Spinal cord (tissue), 10 donors: ENCODE measurements around the gene C6orf120. TPM values are rescaled to one million over a fixed set of nuclear protein-coding genes. Genes with fewer than 3 reads are reported as not detected.

Experiments used
- DNase-seq, 6 donors: peaks; one replicate each; pipeline versions ENCODE4 v3.0.0 to v3.0.0-alpha.2; 2013 to 2015; ENCODE audit warnings: low spot score in 6 of 6, low read depth in 4 of 6
- H3K27ac ChIP-seq: one replicate; pipeline ENCODE4 v1.5.1; 2013; ENCODE audit warnings: low read depth, low read length, control low read depth
- H3K27me3 ChIP-seq: one replicate; pipeline ENCODE4 v1.6.1; 2013; ENCODE audit warnings: low read length; ENCODE audit not compliant: control insufficient read depth, insufficient read depth
- H3K36me3 ChIP-seq: one replicate; pipeline ENCODE4 v1.6.1; 2013; ENCODE audit warnings: low read length; ENCODE audit not compliant: control insufficient read depth, insufficient read depth
- H3K4me1 ChIP-seq: one replicate; pipeline ENCODE4 v1.6.1; 2013; ENCODE audit warnings: low read length; ENCODE audit not compliant: control insufficient read depth, insufficient read depth
- H3K4me3 ChIP-seq: one replicate; pipeline ENCODE4 v1.5.1; 2013; ENCODE audit warnings: low read depth, low read length, control low read depth
- H3K9me3 ChIP-seq: one replicate; pipeline ENCODE4 v1.6.1; 2013; ENCODE audit warnings: low read length; ENCODE audit not compliant: control insufficient read depth, insufficient read depth
- WGBS: methylation state at CpG from one replicate; pipeline ENCODE4 v1.1.5; 2013; ENCODE audit warnings: missing lambda C conversion rate; ENCODE audit not compliant: insufficient coverage; 5-methylcytosine and 5-hydroxymethylcytosine counted together
- polyA plus RNA-seq, 2 donors: library from polyadenylated mRNA; unstranded; fragments of 120-200 nt; gene quantifications; one replicate each; pipeline ENCODE4 v1.2.1, GENCODE V29; 2013; ENCODE audit not compliant: insufficient read length in 2 of 2
- total RNA-seq, 2 donors: library from RNA; depleted of rRNA in 1 of 2; stranded (reverse); fragments of 120-200 nt in 1 of 2; fragments of >200 nt in 1 of 2; gene quantifications; one replicate each; pipeline versions ENCODE4 v1.2.3 to v1.2.4, GENCODE V29; 2013 to 2014
- donor health status: healthy.

The C6orf120 gene
- total and polyA plus RNA-seq, 4 donors: 23.6 to 37.6 (median 30.7) TPM

DNA sequence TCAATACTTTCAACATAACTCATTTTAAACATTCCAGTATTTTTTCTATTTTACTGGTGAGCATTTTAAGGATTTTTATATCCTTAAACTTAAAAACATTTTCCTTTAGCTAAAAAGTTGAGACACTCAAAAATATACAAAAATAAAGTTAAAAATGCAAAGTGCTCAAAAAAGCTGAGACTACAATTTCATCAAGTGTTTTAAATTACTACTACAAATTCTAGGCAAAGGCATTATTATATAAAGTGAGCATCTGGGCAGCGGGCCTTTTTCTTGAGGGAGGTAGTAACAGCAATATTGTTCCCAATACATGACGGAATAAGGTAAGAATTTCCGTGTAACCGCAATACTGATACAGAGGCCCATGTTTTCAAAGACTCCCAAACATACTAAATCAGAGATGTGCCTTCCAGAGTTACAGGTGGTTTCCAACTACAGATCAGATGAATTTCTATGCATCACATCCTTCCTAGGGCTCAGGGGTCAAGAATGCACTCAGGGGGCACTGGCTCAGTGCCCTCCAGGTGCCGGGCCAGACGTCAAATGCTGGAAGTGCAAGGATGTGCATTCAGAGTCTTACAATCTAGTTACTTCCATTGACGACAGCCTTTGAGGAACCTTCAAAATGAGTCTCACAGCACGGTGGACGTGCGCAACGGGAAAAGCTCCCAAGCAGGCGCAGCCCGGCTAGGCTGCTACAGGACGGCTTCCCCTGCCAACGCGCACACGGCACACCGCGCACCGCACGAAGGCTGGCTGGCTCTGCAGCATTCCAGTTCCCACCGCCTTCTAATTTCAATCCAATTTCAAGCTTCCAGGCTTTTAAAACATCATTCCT is 20.7 kb downstream of the C6orf120 start:
- Histone ChIP-seq H3K4me3 (peak overlapping the region; percentile 80), H3K27me3 (no peaks in the 10 kb centered on the region), H3K4me1 (peaks cover 16% of the 10 kb centered on the region), H3K9me3 (no peaks in the 10 kb centered on the region), H3K36me3 (no peaks in the 10 kb centered on the region), H3K27ac (peak overlapping the region; percentile 85)
- WGBS: under 1% methylated on average over 18 of the region's 22 CpGs
- peak in 3 of 6 donors; percentile 28 to 58 (median 41) for DNase-seq

DNA sequence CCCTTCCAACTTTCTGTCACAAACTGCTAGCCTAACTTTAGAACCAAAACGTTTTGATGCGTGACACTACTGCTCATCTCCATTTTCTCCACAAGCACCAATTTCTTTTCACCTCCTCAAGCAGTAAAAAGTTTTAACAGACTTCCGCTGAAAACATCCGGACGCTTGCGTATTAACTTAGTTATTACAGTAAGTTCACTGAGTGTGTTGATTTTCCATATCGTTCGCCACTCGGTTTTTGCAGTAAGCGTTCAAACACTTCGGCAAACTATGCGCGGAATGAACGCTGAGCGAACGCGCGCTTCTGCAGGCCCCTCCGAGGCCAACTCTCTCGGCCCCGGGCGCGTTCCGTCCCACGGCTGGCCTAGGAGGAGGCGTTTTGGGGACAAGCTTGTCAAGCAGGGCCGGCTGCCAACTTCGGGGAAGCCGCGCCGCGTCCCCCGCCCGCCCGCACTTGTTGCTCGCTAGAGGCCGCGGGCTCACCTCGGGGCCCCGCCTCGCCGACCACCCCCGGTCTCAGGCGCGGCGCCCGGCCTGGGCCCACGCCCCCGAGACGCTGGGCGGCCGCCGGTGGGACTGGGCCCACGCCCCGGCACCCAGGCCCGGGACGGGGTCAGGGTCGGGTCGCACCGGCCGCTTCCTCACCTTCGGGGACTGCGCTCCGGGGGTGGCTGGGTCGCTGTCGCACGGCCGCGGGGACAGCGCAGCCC is 21.4 kb downstream of the C6orf120 start:
- Histone ChIP-seq H3K4me3 (peak overlapping the region; percentile 80), H3K36me3 (no peaks in the 10 kb centered on the region), H3K27ac (peak overlapping the region; percentile 85), H3K9me3 (no peaks in the 10 kb centered on the region), H3K27me3 (no peaks in the 10 kb centered on the region), H3K4me1 (peaks cover 16% of the 10 kb centered on the region)
- DNase-seq: peak in 5 of 6 donors; percentile 43 to 90 (median 63)
- under 1% methylated on average over 65 of the region's 70 CpGs for WGBS

DNA sequence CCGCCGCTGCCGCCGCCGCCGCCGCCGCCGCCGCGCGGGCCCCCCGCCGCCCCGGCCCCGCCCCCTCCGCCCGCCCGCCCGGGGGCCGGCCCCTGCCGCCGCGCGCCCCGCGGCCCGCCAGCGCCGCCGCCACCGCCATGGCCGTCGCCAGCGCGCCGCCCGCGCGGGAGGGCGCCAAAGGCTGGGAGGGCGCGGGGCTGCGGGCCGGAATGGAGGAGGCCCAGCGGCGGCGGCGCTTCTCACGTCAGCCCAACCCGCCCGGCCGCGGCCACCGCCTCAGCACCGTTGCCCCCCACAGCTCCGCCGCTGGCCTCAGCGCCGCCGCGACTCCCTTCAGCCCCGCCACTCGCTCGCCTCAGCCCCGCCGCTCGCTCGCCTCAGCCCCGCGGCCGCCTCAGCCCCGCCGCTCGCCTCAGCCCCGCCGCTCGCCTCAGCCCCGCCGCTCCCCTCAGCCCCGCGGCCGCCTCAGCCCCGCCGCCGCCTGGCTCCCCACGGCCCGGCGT is 22.1 kb downstream of the C6orf120 start:
- peaks cover 16% of the 10 kb centered on the region for H3K4me1 ChIP-seq
- H3K4me3 ChIP-seq: no peak overlapping the region
- no peaks in the 10 kb centered on the region for H3K9me3 ChIP-seq
- no peaks in the 10 kb centered on the region for H3K27me3 ChIP-seq
- H3K27ac ChIP-seq: no peak overlapping the region
- 0% methylated on average over 89 of the region's 89 CpGs for WGBS
- H3K36me3 ChIP-seq: no peaks in the 10 kb centered on the region
- DNase-seq: peak in 2 of 6 donors; percentile 23 to 68

DNA sequence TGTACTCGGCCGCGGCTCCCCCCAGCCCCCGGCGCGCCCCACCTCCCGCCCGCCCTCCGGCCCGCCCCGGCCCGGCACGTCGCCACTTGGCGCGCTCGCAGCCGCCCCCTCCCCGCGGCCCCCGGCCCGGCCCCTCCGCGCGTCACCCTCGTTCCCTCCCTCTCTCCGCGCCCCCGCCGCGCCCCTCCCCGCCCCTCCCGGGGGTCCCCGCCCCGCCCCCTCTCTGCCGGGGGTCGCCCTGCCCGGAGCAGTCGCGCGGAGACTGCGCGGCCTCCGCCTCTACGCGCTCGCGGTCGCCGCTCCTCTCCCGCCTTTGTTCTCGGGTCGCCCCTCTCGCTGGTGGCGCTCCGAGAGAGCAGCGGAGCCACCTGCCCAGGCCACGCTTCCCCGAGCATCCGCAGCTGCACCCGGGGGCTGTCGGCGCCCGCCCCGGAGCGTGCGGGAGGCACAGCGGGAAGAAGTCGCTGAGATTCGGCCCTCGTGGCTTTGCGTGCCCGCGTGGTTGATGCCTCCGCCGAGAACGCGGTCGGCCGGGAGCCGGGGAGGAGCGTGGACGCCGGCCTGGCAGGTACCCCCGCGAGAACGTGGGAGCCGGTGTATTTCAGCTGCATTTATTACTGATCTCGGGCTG is 22.7 kb downstream of the C6orf120 start, which contains the start of gene PHF10:
PHF10 (minus strand) TSS at position 7 of the 631 bp plus-strand sequence. CDS start 569 bp downstream, outside the sequence.
- Histone ChIP-seq H3K27ac (peak within 1 kb of the TSS; percentile 85), H3K4me1 (peaks cover 16% of the 10 kb centered on the region), H3K36me3 (no peaks in the 10 kb centered on the region), H3K4me3 (peak within 1 kb of the TSS; percentile 80), H3K9me3 (no peaks in the 10 kb centered on the region), H3K27me3 (no peaks in the 10 kb centered on the region)
- WGBS: under 1% methylated on average over 63 of the region's 89 CpGs
- peak in 5 of 6 donors; percentile 54 to 93 (median 75) for DNase-seq

DNA sequence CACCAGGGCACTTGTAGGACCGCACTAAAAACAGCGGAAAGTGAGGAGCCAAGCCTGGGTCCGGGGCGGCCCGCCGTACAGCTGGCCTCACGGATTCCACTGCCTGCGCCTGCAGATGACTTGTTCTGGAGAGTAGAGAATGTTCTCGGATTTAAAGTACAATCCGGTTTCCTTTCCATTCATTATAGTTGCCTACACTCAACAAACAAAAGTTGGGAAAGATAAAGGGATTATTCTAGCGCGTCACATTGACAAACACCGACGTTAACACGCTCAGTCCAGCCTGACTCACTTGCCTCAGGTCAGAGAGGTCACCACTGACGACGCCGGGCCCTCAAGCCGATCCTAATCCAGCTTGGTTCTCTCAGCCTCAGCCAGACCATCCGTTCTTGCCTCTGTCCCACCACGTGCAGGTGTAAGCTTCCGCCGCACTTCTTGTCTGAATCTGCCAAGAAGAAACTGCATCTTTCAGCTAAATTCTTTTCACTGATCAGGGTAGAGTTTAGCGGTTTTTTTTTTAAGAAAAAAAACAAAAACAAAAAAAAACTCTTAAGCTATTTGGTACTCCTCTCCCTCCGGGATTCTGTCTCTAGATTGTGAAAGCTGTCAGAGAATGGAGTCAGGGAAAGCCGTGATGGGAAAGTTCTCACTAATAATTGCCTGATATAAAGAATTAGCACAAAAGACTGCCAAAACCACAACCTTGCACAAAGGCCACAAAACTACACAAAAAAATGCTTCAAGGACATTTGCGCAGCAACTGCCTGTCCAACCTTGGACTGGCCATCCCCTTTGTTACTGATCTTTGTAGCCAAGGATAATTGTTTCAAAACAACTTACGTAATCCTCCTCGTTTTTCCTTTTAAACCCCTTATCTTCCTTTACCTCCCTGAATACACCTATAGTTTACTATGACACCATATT is 23.5 kb downstream of the C6orf120 start:
- Histone ChIP-seq H3K27me3 (no peaks in the 10 kb centered on the region), H3K36me3 (no peaks in the 10 kb centered on the region), H3K4me3 (peak overlapping the region; percentile 64), H3K4me1 (peaks cover 16% of the 10 kb centered on the region), H3K9me3 (no peaks in the 10 kb centered on the region), H3K27ac (peak overlapping the region; percentile 83)
- peak in 5 of 6 donors; percentile 23 to 83 (median 45) for DNase-seq
- WGBS: 14% methylated on average over 17 of the region's 29 CpGs

DNA sequence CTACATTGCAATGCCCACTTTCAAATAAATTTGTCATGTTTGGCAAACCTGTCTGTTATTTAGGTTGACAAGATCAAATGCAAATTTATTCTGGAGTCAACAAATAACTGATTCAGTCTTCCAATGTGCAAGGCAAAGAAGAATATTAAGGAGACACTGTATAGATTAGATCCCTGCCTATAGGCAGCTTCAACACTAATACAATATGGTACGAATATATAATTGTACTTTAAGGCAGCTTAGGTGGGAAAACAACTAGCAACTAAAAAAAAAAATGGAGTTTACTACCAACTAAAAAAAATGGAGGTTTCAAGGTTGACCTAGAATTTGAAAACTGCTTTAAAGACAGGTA is 24.1 kb downstream of the C6orf120 start:
- DNase-seq: no peak

DNA sequence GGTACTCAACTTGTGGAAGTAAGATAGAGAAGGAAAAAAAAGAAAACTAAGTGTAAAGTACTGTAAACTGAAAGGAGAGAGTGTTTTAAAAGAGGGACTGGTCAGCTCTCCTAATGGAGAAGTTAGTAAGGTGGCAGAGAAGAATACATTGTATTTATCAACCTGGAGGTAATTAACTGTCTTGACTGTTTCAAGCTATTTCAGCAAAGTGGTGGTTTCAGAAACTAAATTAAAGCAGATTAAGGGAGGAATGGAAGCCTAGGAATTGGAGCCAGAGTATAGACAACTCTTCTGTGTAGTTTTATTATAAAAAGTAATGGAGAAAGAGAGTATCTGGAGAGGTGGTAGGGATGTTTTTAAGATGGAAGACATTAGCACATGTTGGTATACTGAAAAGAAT is 25.0 kb downstream of the C6orf120 start:
- H3K9me3 ChIP-seq: no peaks in the 10 kb centered on the region
- peaks cover 13% of the 10 kb centered on the region for H3K4me1 ChIP-seq
- H3K27ac ChIP-seq: no peak overlapping the region
- H3K27me3 ChIP-seq: no peaks in the 10 kb centered on the region
- H3K4me3 ChIP-seq: no peak overlapping the region
- no peaks in the 10 kb centered on the region for H3K36me3 ChIP-seq
- DNase-seq: no peak

More for the DNA sequence above, 24.1 kb downstream of the C6orf120 start:
- WGBS: no CpG with 5 or more reads among the region's 1 CpG
- Histone ChIP-seq H3K27ac (no peak overlapping the region), H3K27me3 (no peaks in the 10 kb centered on the region), H3K4me3 (no peak overlapping the region), H3K9me3 (no peaks in the 10 kb centered on the region), H3K36me3 (no peaks in the 10 kb centered on the region), H3K4me1 (peaks cover 16% of the 10 kb centered on the region)

DNA sequence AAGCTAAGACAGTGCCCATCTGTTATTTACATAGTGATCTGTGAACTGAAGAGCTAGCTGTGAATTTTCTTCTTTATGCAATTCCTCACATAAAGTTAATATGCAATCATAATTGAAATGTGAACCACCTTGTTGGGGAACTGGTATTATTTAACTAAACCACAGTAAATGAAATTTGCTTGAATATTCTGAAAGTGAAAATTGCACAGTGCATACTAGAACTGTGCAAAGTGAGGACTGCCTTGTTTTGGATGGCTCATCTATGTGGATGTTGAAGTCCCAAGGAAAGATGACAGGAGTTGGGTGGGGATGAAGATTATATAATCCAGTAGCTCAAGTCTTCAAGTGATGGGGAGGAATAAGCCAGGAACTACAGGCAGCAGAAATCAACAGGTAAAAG is 28.0 kb downstream of the C6orf120 start:
- Histone ChIP-seq H3K4me3 (no peak overlapping the region), H3K4me1 (peaks cover 5% of the 10 kb centered on the region), H3K27me3 (no peaks in the 10 kb centered on the region), H3K27ac (no peak overlapping the region), H3K9me3 (no peaks in the 10 kb centered on the region), H3K36me3 (no peaks in the 10 kb centered on the region)
- DNase-seq: no peak
